ENCODE data around the gene CACNA1E.
A peak's percentile ranks its signal among the peaks of the same experiment; 100 is the strongest.

Gene CACNA1E

DNA sequence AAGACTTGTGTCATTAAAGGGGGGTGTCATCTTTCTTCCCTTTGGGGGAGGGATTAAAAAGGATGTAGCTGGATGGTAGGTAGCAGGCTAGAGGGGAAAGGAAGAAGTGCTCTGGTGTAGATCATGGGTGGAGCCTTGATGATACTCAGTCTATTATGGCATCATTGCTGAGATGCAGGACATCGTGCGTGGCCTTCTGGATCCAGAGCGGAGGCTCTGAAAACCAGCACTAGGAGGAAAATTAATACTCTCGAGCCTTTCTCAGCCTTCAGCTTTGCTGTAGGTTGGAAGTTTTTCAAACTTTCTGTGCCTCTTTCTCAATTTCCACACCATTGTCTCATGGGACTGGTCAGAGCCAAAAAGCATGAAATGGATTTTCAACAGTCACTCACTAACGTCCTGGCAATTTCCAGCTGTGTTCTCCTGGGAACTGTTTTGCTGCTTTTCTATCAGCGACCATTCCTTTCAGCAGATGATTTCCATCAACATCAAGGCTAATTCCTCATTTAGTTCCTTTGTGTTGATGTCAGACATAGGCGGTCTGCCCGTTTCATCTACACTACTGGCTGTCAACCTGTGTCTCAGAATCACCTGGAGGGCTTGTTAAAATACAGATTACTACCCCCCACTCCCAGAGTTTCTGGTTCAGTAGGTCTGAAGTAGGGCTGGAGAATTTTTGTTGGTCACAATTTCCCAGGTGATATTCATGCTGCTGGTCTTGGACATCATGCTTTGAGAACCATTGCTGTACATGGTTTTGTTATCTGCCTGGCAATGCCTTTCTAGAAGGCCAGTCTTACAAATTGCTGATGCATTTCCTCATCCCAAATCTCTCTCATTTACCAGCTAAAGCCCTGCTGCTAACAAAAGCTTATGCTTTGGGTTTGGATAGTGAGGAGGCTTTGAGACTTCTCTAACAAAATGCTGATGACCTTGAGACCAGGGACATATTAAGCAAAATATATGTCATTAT, 7.7 kb downstream of the CACNA1E start:
- peaks cover 47% of the 10 kb centered on the region for H3K4me1 Mint-ChIP-seq
- H3K4me3 Mint-ChIP-seq, result peak overlapping the region in 1 of 3 experiments; percentile 7
- peak overlapping the region in 2 of 3 experiments; percentile 49 to 74 for H3K27ac Mint-ChIP-seq
- TF ChIP-seq, protein P1, sequence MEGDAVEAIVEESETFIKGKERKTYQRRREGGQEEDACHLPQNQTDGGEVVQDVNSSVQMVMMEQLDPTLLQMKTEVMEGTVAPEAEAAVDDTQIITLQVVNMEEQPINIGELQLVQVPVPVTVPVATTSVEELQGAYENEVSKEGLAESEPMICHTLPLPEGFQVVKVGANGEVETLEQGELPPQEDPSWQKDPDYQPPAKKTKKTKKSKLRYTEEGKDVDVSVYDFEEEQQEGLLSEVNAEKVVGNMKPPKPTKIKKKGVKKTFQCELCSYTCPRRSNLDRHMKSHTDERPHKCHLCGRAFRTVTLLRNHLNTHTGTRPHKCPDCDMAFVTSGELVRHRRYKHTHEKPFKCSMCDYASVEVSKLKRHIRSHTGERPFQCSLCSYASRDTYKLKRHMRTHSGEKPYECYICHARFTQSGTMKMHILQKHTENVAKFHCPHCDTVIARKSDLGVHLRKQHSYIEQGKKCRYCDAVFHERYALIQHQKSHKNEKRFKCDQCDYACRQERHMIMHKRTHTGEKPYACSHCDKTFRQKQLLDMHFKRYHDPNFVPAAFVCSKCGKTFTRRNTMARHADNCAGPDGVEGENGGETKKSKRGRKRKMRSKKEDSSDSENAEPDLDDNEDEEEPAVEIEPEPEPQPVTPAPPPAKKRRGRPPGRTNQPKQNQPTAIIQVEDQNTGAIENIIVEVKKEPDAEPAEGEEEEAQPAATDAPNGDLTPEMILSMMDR (IDR thresholded peaks at IDR 0.05; ENCODE audit: unreplicated experiment in 3 of 3), result no peak
- H3K27me3 Mint-ChIP-seq (ENCODE audit: low read depth), result peaks cover 49% of the 10 kb centered on the region
- no peaks in the 10 kb centered on the region for H3K9me3 Mint-ChIP-seq
- H3K36me3 Mint-ChIP-seq (ENCODE audit: low read depth), result no peaks in the 10 kb centered on the region

DNA sequence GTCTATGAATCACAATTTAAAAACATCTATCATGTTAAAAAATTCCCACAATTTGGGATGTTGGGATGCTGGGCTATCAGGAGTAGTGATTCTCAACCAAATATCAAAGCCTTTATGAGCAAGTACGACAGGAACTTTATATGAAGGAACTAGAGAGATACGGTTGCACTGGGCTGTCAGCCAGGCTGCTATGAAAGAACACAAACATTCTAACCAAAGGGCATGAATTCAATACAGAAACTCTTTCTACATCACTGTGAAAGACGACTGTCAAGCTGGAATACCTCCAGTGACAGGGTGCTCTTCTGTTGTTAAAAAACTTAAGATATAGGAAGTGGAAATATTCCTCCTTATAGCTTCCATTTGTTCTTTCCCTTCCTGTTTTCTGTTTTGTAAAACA, 9.8 kb downstream of the CACNA1E start:
- H3K36me3 Mint-ChIP-seq (ENCODE audit: low read depth), result no peaks in the 10 kb centered on the region
- peak overlapping the region in 1 of 3 experiments; percentile 62 for H3K27ac Mint-ChIP-seq
- H3K4me3 Mint-ChIP-seq, result no peak overlapping the region
- peaks cover 37% of the 10 kb centered on the region for H3K4me1 Mint-ChIP-seq
- H3K27me3 Mint-ChIP-seq (ENCODE audit: low read depth), result peaks cover 38% of the 10 kb centered on the region
- TF ChIP-seq, protein P1 (IDR thresholded peaks at IDR 0.05; ENCODE audit: unreplicated experiment in 3 of 3), result no peak
- no peaks in the 10 kb centered on the region for H3K9me3 Mint-ChIP-seq

DNA sequence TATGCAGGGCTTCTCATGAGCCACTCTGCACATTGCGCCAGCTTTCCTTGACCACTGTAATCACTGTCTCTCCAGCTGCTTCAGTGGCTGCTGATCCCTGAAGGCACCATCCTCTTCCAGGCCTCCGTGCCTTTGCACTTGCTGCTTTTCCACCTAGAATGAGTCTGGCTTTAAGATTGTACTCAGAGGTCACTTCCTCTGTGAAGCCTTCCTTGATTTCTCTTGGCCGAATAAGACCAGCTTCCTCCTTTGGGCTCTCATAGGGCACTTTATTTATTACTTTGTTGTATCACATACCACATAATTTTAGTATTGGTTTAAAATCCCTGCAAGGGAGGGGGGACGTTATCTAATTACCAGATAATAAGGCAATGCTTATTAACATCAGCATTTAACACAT, 10.6 kb downstream of the CACNA1E start:
- H3K36me3 Mint-ChIP-seq (ENCODE audit: low read depth), result no peaks in the 10 kb centered on the region
- H3K4me1 Mint-ChIP-seq, result peaks cover 33% of the 10 kb centered on the region
- TF ChIP-seq, protein P1 (IDR thresholded peaks at IDR 0.05; ENCODE audit: unreplicated experiment in 3 of 3), result no peak
- no peaks in the 10 kb centered on the region for H3K9me3 Mint-ChIP-seq
- H3K4me3 Mint-ChIP-seq, result no peak overlapping the region
- H3K27me3 Mint-ChIP-seq (ENCODE audit: low read depth), result peaks cover 32% of the 10 kb centered on the region
- H3K27ac Mint-ChIP-seq, result no peak overlapping the region

DNA sequence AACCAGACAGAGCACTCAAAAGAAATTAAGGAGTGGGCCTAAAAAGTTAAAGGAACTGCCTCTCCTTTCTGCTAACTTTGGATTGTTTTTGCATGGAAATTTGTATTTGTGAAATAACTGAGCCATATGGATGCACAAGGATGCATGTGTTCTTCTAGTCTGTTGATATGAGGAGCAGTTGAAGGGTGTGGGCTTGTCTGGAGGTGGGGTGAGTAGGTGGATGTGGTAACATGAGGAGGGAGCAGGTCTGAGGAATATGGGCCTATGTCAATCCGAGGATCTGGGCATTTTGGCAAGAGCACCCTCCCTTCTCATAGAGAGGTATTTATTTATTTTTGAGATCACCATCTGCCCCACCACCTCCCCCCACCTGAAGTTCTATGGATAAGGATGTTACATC, 13.4 kb downstream of the CACNA1E start:
- peaks cover 20% of the 10 kb centered on the region for H3K4me1 Mint-ChIP-seq
- H3K4me3 Mint-ChIP-seq, result no peak overlapping the region
- H3K27ac Mint-ChIP-seq, result no peak overlapping the region
- no peaks in the 10 kb centered on the region for H3K36me3 Mint-ChIP-seq (ENCODE audit: low read depth)
- H3K9me3 Mint-ChIP-seq, result no peaks in the 10 kb centered on the region
- TF ChIP-seq, protein P1 (IDR thresholded peaks at IDR 0.05; ENCODE audit: unreplicated experiment in 3 of 3), result no peak
- H3K27me3 Mint-ChIP-seq (ENCODE audit: low read depth), result peaks cover 19% of the 10 kb centered on the region

DNA sequence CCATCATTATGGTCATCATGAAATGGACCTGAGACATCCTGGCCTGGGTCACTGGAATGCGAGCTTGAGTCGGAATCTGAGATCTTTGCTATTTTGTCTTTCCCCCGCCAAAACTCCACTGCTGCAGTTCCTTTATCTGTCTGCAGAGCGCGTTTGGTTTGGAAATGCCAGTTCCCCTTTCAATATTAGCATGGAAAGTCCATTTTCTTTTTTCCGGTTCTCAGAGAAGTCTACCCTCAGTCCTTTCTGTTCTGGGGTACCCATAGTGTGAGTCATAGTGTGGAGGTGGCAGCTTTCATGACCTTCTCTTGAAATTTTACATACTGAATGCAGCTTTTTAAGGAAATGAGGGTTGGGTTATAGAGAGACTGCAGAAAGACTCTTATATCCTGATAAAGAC, 14.6 kb downstream of the CACNA1E start:
- Mint-ChIP-seq H3K27ac (no peak overlapping the region), H3K27me3 (ENCODE audit: low read depth) (peaks cover 19% of the 10 kb centered on the region)

More for the DNA sequence above, 14.6 kb downstream of the CACNA1E start:
- no peaks in the 10 kb centered on the region for H3K36me3 Mint-ChIP-seq (ENCODE audit: low read depth)
- H3K4me1 Mint-ChIP-seq, result peaks cover 22% of the 10 kb centered on the region
- H3K9me3 Mint-ChIP-seq, result no peaks in the 10 kb centered on the region
- TF ChIP-seq, protein P1 (IDR thresholded peaks at IDR 0.05; ENCODE audit: unreplicated experiment in 3 of 3), result no peak
- H3K4me3 Mint-ChIP-seq, result no peak overlapping the region

All from nephron (organoid).